NAMALWA (cell line): ENCODE measurements around the gene DHTKD1.

Experiments
- DNase-seq: peaks from one replicate; pipeline ENCODE4 v3.0.0-alpha.2; 2015; ENCODE audit warnings: low spot score

DHTKD1 gene, protein sequence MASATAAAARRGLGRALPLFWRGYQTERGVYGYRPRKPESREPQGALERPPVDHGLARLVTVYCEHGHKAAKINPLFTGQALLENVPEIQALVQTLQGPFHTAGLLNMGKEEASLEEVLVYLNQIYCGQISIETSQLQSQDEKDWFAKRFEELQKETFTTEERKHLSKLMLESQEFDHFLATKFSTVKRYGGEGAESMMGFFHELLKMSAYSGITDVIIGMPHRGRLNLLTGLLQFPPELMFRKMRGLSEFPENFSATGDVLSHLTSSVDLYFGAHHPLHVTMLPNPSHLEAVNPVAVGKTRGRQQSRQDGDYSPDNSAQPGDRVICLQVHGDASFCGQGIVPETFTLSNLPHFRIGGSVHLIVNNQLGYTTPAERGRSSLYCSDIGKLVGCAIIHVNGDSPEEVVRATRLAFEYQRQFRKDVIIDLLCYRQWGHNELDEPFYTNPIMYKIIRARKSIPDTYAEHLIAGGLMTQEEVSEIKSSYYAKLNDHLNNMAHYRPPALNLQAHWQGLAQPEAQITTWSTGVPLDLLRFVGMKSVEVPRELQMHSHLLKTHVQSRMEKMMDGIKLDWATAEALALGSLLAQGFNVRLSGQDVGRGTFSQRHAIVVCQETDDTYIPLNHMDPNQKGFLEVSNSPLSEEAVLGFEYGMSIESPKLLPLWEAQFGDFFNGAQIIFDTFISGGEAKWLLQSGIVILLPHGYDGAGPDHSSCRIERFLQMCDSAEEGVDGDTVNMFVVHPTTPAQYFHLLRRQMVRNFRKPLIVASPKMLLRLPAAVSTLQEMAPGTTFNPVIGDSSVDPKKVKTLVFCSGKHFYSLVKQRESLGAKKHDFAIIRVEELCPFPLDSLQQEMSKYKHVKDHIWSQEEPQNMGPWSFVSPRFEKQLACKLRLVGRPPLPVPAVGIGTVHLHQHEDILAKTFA

DNA sequence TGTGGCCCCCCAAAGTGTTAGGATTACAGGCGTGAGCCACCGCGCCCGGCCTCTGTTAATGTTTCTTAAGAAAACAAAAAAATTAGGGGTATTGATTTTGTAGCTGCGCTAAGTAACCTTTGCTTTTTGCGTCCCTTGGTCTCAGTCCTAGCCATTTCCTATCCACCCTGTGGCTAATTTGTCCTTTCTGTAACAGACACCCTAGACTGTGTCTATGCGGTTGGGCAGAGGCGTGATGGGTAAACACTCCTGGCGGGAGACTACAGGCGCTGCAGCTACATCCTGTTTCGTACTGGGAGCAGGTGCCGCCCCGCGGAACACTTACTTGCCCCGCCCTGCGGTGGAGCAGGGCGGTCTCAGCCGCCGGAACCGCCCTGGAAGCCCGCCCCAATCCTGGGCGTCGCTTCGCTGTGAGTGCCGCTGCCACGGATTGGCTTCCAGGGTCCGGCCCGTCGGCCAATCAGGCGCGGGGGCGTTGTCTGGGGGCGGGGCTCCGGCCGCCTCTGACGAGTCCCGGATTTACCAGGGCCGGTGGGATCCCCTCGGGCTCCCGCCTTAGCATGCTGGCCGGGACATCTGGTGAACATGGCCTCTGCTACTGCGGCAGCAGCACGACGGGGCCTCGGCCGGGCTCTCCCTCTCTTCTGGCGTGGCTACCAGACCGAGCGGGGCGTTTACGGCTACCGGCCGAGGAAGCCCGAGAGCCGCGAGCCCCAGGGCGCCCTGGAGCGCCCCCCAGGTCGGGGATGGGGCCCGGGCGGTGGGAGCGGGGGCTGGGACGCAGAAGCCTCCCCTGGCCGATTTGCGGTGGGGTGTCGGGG is at the start of gene DHTKD1:
TSS of gene DHTKD1 (plus strand) at position 506 of the 821 bp plus-strand sequence. CDS start at position 586, 80 bp downstream.
- DNase-seq = peak; percentile 98

DNA sequence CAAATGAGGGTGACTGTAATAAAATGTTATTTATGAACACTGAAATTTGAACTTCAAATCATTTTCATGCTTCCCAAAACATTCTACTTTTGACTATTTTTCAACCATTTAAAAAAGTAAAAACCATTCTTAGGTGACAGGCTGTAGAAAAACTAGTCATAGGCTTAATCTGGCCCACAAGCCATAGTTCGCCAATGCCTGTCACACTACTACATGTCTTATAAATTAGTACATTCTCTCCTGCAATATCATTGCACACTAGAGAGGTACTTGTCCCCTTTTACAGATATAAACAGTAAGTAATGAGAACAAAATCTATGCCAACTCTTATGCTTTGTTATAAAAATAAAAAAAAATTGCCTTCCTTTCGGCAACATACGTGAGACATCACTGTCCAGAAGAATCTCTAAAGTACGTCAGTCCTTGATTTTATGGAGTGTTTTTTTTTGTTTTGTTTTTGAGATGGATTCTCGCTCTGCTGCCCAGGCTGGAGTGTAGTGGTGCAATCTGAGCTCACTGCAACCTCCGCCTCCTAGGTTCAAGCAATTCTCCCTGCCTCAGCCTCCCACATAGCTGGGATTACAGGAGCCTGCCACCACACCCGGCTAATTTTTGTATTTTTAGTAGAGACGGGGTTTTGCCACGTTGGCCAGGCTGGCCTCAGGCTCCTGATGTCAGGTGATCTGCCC is 49.3 kb upstream of the DHTKD1 start:
- no peak for DNase-seq

DNA sequence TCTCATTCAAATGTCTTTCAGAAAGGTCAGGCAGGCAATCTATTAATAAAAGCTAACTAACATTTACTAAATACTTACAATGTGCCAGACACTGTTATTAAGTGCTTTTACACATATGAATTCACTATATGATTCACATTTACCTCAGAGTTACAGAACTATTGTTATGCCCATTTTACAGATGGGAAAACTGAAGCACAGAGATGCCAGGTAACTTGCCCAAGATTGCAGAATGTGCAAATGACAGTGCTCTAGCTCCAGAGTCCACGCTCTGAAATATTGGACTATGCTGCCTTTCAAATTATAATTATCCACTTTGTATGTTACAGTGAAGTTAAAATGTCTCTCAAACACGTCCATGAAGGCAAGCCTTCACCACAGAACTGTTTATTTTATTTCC is 48.2 kb upstream of the DHTKD1 start:
- DNase-seq = no peak

DNA sequence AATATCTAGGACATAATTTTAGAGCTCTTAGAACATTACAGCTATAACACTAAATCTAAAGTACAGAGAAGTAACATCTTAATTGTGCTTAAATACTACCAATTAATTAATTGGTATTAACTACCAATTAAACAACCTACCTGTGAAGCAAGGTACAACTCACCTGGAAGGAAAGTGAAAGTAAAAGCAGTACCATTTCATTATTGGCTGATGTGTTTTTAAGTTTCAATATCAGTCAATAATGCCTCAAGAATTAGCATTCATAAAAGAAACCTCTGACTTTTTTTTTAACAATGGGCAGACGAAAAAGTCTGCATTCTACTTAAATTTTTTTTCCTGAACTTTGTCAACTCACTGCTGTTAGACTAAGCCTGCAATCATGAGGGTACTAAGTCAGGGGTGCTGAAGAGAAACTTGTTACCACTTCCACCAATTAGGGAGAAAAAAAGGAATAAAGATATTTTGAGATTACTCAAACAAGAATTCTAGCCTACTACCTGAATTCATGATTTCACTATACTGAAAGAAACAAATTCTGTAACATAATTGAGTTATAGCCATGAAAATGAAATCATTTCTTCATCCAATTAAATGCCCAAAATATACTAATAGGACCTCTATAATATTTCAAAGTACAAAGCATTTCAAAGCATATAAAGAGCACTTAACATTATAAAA is 46.0 kb upstream of the DHTKD1 start:
- no peak for DNase-seq

DNA sequence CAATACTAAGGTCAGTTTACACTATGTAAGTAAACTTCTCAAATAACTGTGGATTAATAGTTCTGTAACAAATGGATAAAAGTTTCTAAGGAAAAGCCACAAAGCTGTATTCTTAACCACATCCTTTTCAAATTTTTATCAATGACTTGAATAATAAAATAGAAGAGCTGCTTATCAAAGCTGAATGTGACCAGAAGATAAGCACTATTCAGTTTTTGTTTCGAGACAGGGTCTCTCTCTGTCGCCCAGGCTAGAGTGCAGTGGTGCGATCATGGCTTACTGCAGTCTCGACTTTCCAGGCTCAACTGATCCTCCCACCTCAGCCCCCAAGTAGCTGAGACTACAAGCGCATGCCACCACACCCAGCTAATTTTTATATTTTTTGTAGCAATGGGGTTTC is 43.2 kb upstream of the DHTKD1 start:
- DNase-seq = no peak

DNA sequence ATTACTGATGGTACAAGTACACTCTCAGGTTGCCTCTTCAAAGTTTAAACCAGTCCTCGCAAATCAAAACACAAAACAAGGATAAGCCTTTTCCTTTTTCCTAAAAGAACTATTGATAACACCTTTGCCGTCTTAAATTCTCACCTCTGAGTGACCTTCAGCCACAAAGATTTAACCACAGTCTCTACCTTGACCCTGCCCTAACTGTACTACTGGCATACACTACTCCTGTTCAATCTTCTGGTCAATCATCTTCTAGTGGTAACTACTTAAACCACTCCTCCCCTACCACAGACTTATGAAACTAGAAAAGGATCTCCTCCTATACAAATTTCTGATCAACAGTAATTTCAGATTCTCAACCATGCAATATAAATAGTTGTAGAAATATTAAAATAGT is 41.2 kb upstream of the DHTKD1 start:
- DNase-seq = no peak

DNA sequence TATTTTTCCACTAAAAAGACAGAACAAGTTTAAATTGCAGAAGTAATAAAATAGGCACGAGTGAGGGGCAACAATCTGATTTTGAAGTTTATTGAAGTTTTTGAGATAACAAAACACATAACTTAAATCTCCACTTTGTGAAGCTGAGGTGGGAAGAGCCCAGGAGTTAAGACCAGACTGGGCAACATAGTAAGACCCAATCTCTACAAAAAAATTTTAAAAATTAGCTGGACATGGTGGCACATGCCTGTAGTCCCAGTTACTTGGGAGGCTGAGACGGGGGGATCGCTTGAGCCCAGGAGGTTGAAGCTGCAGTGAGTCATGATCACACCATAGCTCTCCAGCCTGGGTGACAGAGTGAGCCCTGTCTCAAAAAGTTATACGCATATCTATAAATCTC is 37.4 kb upstream of the DHTKD1 start:
- no peak for DNase-seq

DNA sequence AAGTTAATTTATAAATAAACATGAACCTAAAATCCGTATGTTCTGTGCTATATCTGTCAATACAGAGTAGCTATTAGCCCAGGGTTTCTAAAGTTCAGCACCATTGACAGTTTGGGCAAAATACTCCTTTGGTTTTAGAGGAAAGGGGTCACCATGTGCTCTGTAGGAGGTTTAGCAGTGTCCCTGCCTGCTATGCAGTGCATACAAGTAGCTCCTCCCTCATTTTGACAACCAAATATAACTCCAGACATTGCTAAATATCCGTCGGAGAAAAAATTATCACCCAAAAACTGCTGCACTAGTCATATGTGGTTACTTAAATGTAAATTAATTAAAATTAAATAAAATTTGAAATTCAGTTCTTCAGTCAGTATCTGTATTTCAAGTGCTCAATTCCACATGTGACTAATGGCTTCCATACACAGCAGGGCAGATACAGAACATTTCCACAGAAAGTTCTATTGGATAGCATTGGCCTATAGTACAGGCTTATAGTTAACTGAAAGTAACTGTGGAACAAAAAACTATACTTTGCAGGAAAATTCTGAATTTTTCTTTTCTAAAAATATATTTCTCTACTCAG is 32.6 kb upstream of the DHTKD1 start:
- no peak for DNase-seq

DNA sequence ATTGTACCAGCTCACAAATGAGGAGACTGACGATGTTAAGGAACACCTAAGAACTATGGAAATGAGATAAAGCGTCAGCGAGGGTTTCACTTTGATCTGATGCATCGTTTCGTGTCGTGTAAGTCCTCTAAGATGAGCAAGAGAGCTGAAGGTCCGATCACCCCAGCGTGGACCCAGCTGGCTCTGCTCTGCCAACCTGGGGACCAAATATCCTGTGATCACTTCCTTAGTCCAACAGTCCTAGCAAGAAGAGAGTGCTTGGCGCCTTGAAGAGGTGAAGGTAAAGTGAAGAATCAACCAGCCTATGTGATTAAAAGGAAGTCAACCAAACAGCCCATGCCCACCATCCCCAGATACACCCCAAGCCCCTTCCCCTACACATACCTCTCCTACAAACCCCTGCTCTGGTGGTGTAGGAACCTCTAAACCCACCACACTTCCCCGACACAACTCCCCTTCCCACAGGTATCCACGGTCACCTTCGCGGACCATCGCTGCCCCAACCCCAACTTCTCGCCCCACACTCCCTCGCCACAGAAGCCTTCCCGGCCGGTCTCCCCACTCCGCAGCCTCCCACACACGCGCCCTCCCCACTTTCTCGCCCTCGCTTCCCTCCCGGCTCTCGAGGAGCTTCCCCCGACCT is 26.9 kb upstream of the DHTKD1 start:
- DNase-seq = peak; percentile 82

DNA sequence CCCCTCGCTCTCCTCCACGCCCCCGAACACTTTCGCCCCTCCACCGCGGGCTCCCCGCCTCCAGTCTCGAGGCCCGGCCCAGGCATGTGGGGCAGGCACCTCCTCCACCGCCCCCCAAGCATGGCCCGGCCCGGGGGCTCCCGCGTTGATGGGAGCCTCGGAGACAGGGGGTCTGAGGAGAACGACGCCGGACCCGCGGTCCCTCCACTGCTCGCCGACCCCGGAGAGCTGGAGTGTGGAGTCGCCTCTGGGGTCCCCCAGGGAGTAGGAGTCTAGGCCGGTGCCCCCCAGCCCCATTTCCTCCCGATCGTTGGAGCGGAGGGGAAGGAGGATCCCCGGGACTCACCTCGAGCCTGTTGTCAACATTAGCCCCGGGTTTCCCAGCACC is 26.4 kb upstream of the DHTKD1 start:
- DNase-seq = peak; percentile 56

DNA sequence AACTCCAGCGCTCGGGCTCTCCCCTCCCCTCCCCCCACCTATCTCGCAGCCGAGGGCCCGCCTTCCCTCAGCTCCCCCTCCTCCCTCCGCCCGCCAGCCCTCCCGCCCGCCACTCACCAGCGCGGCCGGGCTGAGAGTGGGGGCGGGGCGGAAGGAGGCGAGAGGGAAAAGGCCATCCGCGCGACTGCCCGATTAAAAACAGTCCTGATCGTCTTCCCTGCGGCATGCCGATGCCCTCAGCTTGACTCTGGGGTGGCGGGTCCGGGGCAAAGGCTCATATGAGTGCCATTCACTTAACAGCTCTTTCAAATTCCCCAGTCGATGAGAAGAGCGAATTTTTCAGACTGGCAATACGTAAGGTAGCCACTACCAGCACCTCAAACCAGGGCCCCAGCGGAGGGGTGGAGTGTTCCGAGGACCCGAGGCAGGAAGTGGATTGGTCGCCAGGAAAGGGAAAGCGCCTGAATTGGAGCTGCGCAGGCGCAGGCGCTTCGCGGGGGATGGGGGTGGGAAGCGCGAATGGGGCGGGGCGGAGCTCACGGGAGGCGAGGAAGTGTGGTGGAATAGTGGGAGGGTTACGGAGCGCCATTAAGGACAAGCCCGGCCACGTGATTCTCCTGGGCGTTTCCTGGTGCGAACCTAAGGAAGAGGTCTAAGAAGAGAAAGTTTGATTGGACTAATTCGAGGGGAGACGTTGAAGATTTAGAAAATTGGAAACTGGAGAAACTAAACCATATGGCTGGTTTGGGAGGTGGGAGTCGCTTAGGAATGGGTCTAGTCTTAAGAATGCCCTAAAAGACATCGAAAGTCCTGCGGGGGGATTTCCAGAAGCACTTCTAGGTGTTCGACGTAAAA is 25.7 kb upstream of the DHTKD1 start, which contains the start of gene UPF2:
TSS of gene UPF2 (minus strand) at position 13 of the 855 bp plus-strand sequence. CDS start 7,386 bp downstream, outside the sequence.
- peak; percentile 98 for DNase-seq

DNA sequence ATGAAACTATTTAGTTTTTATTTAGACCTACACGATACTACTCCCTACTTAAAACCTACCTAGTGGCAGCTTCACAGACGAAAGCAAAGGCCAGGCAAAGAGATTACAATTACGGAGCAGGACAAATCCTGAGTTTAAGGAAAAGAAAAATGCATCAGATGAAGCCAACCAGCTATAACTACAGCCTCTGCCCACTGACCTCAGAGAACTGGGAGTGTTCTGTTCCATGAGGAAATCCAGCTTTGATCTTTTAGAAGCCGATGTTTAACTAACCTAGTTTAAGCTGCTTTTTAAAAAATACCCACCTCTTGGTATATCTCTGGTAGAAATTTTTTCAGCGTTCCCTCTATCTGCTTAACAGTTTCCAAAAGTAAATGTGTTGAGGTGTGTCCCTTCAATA is 23.2 kb upstream of the DHTKD1 start:
- DNase-seq = no peak

DNA sequence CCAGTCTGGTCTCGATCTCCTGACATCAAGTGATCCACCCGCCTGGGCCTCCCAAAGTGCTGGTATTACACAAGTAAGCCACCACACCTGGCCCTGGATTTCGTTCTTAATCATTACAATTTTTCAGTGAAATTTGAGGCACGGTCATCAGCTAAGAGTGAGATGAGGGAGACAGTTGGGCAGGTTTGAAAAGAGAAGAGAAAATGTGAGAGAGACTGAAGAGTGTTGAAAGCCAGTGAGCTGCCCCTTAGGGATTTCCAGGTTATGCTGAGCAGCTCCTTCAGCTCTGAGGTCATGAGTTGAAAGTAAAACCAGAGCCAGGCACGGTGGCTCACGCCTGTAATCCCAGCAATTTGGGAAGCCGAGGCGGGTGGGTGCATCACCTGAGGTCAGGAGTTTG is 20.2 kb upstream of the DHTKD1 start:
- DNase-seq = no peak

DNA sequence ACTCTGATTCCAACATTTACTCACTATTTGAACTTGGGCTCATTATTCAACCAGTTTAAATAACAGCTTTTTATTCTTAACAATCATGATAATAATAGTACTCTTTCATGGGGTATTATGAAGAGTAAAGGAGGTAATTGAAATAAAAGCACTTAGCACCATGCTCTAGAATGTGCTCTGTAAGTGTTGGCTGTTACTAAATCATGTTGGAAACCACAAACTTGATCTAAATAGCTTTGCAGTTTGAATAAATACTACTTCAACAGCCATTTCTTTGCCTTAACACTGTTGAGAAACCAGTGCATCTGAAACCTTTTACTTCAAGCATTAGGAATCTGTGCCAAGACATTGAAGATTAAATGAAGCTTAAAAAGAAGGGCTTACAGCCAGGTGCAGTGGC is 18.2 kb upstream of the DHTKD1 start:
- DNase-seq = no peak

DNA sequence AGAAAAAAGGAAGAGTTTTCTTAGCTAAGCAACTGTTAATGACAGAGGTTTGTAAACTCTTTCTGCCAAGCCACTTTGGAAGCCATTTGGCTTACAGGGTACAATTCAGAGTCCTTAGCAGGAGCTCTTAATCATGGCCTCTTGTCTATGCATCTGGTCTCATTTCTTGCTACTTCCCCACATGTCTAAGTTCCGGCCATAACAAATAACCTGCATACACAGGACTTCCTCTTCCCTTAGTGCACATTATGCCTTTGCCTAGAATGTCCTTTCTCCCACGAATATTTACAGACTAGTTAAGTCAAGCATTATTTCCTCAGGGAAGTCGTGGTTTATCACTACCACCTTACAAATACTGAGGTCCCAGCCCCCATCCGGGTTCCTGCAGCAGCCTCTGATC is 17.5 kb upstream of the DHTKD1 start:
- DNase-seq = peak; percentile 27

DNA sequence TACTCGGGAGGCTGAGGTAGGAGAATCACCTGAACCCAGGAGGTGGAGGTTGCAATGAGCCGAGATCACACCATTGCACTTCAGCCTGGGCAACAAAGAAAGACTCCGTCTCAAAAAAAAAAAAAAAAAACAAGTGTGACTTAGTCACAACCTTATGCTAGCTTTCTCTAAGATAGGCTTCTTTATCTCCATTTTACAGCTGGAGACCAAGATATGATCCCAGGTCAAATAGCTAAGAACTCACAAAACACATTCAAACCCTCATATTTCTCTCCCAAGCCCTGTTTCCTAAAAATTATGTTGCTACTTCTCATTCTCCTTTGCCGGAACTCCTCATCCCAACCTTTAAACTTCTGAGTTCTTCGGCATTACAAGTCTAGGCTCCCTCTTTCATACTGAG is 13.0 kb upstream of the DHTKD1 start:
- DNase-seq = no peak

DNA sequence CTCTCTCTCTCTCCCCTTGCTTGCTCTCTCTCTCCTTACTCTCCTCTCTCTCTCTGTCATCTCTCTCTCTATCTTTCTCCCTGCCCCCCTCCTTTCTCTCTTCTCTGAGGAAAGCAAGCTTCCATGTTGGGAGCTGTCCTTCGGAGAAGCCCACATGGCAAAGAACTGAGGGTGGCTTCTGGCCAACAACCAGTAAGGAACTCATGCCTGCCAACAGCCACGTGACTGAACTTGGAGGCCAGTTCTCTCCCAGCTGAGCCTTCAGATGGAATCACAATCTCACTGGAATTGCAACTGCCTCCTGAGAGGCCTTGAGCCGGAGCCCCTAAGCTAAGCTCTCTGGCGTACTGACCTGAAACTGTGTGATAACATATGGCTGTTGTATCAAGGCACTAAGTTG is 12.0 kb upstream of the DHTKD1 start:
- no peak for DNase-seq

DNA sequence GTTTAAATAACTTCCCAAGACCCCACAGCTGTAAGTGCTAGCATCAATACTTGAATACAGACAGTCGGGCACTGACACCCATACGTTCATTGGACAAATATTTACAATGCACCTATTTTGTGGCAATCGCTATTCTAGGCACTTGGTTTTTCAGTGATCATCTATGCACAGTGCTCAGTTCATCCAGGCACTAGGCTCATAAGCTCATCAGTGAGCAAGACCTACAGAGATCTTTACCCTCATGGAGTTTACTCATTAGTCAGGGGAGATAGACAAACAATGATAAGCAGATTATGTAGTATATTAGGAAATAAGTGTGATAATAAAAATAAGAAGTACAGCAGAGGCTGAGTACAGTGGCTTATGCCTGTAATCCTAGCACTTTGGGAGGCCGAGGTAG is 7.6 kb upstream of the DHTKD1 start:
- no peak for DNase-seq
